ENCODE measurements around the gene ADGRA3. TPM values are rescaled to one million over a fixed set of nuclear protein-coding genes. Genes with fewer than 3 reads are reported as not detected.

The ADGRA3 gene
- total RNA-seq, 2 donors from 2014 or later: 27.8 to 28.3 TPM

- TF ChIP-seq CTCF (IDR thresholded peaks at IDR 0.05): no peak
- H3K27me3 ChIP-seq: no peaks in the 10 kb centered on the region
- H3K27ac ChIP-seq: no peak overlapping the region
- DNase-seq (ENCODE audit: low spot score): no peak
- H3K4me3 ChIP-seq: no peak overlapping the region
- no peaks in the 10 kb centered on the region for H3K4me1 ChIP-seq
- H3K9me3 ChIP-seq: no peaks in the 10 kb centered on the region
- H3K36me3 ChIP-seq: no peaks in the 10 kb centered on the region
These were observed 52.7 kb downstream of the ADGRA3 start for GRCh38 chr4:22463179-22463578.

- no peak for DNase-seq (ENCODE audit: low spot score)
- H3K4me1 ChIP-seq: no peaks in the 10 kb centered on the region
- H3K27ac ChIP-seq: no peak overlapping the region
- no peaks in the 10 kb centered on the region for H3K36me3 ChIP-seq
- no peak for TF ChIP-seq CTCF (IDR thresholded peaks at IDR 0.05)
- no peaks in the 10 kb centered on the region for H3K27me3 ChIP-seq
- H3K4me3 ChIP-seq: no peak overlapping the region
- no peaks in the 10 kb centered on the region for H3K9me3 ChIP-seq
These were observed 53.2 kb downstream of the ADGRA3 start for GRCh38 chr4:22462688-22463087.

- no peaks in the 10 kb centered on the region for H3K27me3 ChIP-seq
- no peak overlapping the region for H3K27ac ChIP-seq
- peaks cover 0 to under 1% of the 10 kb centered on the region in 2 donors for H3K4me1 ChIP-seq
- no peak for DNase-seq (ENCODE audit: low spot score)
- H3K9me3 ChIP-seq: no peaks in the 10 kb centered on the region
- TF ChIP-seq CTCF (IDR thresholded peaks at IDR 0.05): no peak
- no peak overlapping the region for H3K4me3 ChIP-seq
- H3K36me3 ChIP-seq: no peaks in the 10 kb centered on the region
These were observed 55.6 kb downstream of the ADGRA3 start for GRCh38 chr4:22460266-22460665.

GRCh38 chr4:22458098-22458497, 57.8 kb downstream of the ADGRA3 start:
- TF ChIP-seq CTCF (IDR thresholded peaks at IDR 0.05): no peak
- Histone ChIP-seq H3K4me1 (peaks cover 0 to 8% of the 10 kb centered on the region in 2 donors), H3K9me3 (no peaks in the 10 kb centered on the region), H3K27me3 (no peaks in the 10 kb centered on the region), H3K27ac (no peak overlapping the region), H3K4me3 (no peak overlapping the region), H3K36me3 (no peaks in the 10 kb centered on the region)
- no peak for DNase-seq (ENCODE audit: low spot score)

- no peak overlapping the region for H3K4me3 ChIP-seq
- no peaks in the 10 kb centered on the region for H3K27me3 ChIP-seq
- no peaks in the 10 kb centered on the region for H3K36me3 ChIP-seq
- H3K9me3 ChIP-seq: no peaks in the 10 kb centered on the region
- no peak overlapping the region for H3K27ac ChIP-seq
- TF ChIP-seq CTCF (IDR thresholded peaks at IDR 0.05): no peak
- peaks cover 0 to 8% of the 10 kb centered on the region in 2 donors for H3K4me1 ChIP-seq
- DNase-seq (ENCODE audit: low spot score): no peak
These were observed 58.5 kb downstream of the ADGRA3 start for GRCh38 chr4:22457348-22457747.

GRCh38 chr4:22456291-22456690, 59.6 kb downstream of the ADGRA3 start:
- Histone ChIP-seq H3K4me3 (no peak overlapping the region), H3K9me3 (no peaks in the 10 kb centered on the region), H3K27ac (no peak overlapping the region), H3K4me1 (peaks cover 0 to 8% of the 10 kb centered on the region in 2 donors), H3K27me3 (no peaks in the 10 kb centered on the region), H3K36me3 (no peaks in the 10 kb centered on the region)
- no peak for DNase-seq (ENCODE audit: low spot score)
- no peak for TF ChIP-seq CTCF (IDR thresholded peaks at IDR 0.05)

Data from right atrium auricular region (tissue), 2 donors.